ENCODE data around the gene ZBTB9. TPM values are rescaled to one million over a fixed set of nuclear protein-coding genes. Genes with fewer than 3 reads are reported as not detected.

The ZBTB9 gene
- total RNA-seq, 1 donor from 2014 or later: 5.2 TPM

DNA sequence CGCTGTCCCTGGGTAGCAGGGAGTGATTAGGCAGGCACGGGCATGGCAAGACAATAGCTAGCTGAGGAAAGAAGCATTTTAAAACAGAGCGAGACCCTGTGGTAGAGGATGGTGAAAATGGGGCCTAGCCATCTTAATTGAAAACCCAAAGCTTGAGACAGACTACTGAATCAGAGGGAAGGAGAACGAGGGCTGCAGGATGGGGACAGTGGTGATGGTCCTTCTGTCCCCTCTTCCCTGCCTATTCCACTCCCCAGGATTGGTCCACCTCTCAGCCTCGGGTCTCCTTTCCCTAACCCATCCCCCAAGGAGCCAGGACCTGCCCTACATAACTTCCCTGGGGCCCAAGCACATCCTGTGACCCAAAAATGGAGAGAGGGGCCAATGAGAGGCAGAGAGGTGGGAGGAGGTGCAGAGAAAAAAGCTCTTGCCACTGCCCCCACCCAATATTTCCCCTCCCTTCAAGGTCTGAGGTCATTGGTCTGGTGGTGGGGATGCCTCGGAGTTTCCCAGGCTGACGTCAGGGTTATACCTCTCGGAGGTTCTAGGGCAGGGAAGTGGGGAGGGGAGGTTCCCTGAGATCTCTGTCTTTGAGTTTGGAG lies 35.6 kb upstream of the ZBTB9 start:
- DNase-seq (ENCODE audit: low read depth): no peak

DNA sequence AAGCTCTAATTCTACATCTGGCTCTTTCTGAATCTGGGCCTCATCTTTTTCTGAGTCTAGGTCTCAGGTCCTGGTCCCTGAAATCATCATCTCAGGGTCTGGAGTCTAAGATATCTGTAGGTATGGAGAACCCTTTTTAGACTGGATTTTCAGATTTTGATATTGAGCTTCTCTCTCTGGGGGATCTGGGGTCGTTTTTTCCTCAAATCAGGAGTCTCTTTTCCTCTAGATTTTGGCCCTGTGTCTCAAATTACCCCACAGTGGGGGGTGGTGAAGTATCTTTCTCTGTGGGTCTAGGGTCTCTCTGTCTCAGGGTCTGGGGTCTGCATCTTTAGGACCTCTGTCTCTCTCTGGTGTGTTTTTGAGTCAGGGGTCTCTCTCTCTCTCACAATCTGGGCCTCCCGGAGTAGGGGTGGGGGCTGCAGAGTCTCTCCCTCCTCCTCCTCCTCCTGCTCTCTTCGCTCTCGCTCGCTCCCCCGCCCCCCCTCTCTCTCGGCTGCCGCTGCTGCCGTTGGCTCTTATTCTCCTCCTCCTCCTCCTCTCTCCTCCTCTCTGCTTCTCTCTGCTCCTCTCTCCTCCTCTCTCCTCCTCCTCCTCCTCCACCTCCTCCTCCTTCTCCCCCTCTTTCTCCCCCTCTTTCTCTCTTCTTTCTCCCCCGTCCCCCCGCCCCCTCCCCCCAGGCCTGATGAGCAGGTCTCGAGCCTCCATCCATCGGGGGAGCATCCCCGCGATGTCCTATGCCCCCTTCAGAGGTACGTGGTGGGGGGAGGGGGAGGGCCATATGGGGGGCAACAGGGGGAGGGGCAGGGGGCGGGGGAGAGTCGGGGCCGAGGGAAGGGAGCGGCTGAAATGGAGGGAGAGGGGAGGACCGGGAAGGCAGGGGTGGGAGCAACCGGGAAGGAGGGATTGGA lies 34.5 kb upstream of the ZBTB9 start, which contains the start of gene SYNGAP1:
TSS of gene SYNGAP1 (plus strand) at position 486 of the 911 bp plus-strand sequence. CDS start at position 686, 200 bp downstream.
- DNase-seq (ENCODE audit: low read depth): peak; percentile 39

DNA sequence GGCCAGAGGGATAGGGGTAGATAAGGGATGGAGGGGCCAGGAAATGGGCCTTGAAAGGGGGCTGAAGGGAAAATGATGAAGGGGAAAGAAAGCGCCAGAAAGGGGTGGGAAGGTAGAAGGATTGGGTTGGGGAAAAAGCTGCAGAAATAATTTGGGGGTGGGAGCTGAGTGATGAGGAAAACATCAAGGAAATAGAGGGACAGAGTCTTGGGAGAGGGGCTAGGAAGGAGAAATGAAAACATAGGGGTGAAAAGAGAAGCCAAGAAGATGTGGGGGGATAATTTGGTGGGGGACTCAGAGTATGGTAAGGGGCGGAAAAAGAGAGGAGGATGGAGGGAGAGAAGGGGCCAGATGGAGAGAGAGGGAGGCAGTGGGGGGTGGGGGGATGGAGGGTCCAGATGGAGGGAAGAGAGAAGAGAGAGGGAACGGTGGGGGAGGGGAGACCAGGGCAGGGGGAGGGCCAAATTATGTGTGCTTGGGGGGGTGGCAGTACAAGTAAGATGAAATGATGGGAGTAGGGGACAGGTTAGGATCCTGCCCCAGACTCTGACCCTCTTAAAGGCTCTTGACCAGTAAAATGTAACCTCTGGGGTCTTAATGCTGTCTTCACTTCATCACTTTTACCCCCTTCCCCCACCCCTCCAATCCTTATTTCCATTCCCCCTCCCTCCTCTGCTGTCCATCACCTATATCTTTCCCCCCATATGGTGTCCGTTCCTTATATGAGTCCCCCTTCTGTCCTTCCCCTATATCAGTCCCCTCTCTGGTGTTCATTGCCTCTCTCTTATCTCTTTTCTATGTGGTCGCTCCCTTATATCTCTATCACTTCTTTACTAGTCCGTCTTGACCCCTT lies 33.7 kb upstream of the ZBTB9 start:
- no peak for DNase-seq (ENCODE audit: low read depth)

DNA sequence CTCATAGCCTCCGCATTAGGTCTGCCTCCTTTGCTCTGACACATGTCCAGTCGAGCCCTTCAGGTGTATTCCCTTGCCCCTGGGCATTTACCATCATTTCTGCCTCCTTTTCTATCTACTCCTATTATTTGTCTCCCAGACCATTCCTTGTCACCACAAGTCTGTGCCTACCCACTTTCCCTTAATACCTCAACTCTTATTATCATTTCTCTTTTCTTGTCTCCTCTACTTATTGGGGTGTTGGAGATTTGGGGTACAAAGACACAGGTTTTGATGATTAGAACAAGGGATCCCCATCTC lies 33.1 kb upstream of the ZBTB9 start:
- DNase-seq (ENCODE audit: low read depth): no peak

DNA sequence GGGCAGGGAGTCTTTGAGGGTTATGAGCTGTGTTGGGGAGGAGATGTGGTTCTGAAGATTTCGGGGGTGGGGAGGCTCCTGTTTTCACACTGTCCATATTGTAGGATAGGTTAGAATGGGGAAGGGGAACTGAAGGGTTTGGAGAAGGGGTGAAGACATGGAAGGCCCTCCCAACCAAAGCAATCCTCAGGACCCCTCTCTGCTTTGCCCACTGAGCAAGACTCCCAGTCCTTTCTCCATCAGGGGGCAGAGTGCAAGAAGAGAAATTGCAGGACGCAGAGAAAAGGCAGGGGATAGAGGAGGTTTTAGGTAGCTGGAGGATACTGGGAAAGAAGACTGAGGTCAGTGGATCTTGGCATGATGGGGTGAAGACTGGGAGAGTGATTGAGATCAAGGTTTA lies 30.6 kb upstream of the ZBTB9 start:
- no peak for DNase-seq (ENCODE audit: low read depth)

DNA sequence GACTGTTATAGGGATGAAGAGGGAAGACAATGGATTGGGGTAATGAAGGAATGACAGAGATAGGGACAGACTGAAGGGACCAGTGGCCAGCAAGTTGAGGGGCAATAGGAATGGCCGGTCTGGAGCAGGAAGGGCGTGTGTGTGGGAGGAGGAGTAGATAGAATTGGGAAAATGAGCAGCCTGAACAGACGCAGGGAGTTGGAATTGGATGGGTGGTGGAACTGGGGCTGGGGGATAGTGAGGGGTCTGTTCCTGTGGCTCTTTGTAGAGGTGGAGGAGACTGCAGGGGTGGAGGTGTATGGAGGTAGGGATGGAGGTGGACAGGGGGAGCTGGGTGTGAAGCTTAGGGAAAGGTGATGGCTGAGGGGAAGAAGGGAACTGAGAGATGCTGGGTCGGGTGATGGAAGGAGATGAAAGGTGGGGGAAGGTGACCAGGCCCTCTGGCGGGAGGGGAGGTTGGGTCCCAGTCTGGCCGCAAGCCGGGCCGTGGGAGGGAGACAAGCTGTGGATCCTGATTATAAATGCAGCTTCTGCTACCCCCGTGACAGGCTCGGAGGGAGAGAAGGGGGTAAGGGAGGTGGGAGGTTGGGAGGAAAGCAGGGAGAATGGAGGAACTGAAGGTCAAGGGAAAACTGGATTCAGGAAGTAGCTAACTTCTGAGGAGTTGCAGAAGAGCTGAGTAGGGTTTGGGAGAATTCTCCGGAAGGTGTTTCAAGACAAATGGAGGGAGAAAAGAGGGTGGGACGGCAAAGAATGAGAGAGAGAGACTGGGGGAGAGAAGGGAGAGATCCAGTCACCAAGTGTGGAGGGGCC lies 29.3 kb upstream of the ZBTB9 start:
- no peak for DNase-seq (ENCODE audit: low read depth)

DNA sequence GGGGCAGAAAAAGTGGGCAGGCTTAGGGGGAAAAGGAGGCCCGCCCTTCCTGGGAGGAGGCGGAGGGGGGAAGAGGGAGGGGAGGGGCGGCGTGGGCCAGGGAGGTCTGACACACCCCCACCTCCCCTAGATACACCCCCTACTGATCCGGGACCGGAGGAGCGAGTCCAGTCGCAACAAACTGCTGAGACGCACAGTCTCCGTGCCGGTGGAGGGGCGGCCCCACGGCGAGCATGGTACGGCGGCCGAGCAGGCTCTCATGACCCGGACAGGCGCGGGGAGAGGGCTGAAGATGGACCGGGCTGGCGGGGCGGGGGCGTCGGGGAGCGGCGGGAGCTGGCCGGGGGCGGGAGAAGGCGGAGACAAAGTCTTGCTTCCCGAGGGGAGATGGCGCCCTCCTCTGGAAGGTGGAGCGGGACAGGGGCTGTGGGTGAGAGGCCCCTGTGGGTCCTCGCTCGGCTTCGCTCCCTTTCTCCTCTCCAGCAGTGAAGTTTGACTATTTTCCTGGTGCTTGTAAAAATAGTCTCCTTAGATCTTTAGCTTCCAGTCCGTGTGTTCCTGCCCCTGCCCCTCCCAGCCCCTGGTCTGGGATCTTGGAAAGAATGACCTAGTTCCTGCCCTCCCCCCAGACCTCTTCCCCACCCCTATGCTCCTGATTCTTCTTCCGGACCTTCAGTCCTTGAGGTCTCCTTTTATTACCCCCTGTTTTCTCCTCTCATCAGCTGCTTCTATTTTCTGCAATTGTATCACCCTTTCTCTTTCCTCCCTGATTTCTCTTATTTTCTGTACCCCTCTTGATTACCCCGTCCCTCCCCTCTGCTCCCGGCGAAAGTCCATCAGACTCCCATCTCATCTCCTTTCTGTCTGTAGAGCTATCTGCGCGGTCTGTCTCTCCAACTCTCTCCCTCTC lies 28.5 kb upstream of the ZBTB9 start:
- peak; percentile 85 for DNase-seq (ENCODE audit: low read depth)

DNA sequence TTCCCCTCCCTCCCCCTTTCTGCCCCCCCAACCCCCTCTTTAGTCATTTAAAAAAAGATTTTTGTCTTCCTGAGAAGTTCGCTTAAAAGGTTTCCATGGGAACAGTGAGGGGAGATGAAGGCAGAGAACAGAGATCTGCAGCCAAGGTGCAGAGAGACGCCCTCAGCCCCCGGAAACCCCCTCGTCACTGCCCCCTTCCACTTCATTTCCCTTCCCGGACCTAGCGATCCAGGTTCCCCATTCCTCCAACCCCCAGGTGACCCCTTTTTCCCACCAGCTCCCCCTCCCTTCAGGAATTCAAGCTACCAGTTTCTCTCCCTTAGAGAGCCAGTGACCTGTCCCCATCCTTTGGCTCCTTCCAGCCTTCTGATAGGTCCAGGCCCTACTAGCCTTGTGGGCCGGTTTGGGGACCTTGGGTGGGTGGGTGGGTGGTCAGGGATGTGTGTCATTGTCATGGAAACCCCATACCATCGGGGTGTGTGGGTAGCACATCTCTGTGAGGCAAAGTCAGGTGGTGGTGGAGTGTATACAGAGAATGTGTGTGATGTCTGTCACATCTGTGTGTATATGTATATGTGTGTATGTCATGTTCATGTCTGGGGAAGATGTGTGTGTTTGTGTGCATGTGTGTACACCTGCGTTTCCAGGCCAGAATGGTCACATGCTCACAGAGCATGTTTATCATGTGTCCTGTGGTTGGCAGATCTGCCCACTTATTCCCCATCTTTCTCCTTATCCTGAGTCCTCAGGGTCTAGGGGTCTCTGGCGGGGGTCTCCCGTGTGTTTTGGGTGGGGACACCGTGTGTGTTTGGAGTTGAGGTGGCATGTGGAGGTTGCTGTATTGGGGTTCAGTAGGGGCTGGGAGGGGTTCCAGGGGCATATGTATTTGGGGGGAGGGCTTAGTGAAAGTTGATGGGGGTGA lies 27.5 kb upstream of the ZBTB9 start:
- DNase-seq (ENCODE audit: low read depth): no peak

DNA sequence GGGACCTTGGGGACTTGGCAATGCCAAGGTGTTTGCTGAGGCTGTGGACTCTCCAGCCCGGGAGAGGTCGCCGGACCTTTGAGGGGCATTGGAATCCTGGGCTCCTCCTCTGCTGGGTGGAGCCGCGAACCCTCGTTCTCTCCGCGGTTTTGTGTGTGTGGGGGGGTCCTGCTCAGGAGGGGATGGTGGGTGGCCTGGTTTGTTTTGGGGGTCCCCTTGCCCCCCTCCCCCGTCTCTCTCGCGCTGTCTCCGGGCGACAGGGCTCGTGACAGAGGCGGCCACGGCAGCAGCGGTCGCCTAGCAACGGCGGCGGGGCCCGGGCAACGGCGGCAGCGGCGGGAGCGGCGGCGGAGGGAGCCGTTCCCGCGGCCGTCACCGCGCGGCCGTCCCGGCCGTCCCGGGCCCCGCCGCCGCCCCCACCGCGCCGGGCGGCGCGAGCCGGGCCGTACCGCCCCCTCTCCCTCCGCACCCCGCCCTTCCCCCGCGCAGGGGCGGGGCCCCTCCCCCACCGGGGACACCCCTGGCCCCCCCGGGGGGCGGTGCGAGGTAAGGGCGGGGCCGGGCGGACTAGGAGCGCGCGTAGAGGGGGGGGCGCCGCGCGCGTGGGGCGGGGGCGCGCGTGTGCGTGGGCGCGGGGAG lies 26.7 kb upstream of the ZBTB9 start:
- DNase-seq (ENCODE audit: low read depth): peak; percentile 34

DNA sequence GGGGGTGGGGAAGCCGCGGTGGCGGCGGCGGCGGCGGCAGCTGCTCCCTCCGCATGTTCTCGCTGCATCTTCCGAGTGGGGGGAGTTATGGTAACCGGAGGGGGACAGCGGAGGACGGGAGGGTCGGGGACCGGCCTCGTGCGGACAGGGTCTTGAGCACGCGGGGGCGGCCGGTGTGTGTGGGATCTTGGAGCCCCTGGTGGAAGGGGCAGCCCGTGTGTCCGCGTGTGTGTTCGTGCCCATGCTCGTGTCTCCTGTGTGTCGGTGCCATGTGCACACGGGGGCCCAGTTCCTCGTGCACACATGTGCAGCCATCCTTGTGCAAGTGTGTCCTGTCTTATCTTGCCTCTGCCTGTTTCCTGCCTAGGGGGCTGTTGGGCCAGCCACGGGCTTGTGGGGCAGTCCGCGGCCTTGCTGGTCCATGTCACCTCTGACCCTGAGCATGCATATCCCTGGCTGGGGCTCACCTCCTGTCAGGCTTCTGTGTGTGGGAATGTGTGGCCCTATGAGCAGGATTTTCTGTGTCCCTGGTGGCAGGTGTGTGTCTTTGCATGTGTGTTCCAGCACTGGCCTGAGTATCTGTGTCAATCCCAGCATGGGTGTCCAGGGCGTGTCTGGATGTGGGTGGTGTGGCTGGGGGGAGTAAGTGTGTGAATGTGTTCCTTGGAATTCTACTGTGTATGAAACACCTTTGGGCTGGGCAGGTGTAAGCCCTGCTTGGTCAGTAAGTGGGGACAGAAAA lies 26.0 kb upstream of the ZBTB9 start:
- DNase-seq (ENCODE audit: low read depth): peak; percentile 20

DNA sequence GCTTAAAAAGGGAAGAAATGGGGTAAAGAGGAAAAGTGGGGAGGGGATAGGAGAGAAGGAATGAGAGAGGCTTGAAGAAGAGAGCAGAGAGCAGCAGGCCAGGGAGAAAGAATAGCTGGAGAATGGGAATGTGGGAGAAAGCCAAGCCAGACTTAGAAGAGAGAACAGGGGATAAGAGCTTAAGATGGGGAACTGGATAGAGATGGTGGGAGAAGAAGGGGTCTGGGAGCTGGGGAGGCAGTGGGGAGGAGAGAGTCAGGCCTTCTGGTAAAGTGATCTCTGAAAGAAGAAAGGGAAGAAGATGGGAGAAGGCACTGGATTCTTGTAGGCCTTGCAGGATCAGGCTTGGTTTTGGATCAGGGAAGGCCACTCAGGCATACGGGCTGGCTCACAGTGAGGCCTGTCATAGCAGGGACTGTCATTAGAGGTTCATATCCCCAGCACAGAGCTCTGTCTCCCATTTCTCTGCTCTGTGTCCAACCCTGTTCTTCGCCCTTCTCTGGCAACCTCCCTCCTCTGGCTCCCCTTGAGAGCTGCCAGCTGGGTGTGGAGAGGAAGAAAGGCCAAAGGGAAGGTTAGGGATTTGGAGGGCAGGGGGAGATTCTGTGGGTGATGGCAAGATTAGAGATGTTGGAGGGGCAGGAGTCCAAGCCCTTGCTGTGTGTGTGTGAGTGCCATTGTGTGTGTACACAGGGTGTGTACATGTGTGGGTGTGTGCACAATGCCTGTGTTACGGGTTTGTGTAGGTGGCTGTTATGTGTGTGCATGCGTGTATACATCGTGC lies 25.2 kb upstream of the ZBTB9 start:
- no peak for DNase-seq (ENCODE audit: low read depth)

DNA sequence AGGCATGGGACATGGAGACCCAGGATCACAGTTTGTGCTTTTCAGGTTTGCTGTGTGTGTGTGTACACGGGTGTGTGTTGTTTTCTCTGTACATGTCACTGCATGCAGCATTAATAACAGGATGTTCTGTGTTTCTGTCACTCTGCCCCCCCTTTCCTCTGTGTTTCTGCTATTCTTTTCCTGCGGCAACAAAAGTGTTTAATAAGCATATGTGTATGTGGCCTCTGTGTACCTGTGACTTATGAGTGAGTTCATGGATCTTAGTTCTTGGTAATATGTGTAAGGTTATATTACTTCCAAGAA lies 24.7 kb upstream of the ZBTB9 start:
- DNase-seq (ENCODE audit: low read depth): no peak

DNA sequence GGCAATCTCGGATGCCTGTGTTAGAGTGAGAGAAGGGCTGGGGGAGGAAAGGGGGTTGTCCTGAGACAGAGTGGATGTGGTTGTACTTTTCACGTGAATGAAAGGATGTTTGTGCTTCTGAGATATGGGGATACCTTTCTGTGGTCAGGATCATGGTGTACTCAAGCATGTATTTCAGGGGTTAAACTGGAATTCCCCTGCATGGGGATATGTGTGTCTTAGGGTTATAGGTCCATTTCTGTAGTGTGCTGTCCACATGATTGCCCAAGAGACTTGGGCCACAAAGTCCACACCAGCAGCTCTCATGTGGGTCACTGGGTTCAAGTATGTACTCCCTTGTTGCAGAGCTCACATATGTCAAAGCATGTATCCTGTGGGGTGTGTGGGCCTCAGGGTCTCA lies 24.0 kb upstream of the ZBTB9 start:
- DNase-seq (ENCODE audit: low read depth): no peak

DNA sequence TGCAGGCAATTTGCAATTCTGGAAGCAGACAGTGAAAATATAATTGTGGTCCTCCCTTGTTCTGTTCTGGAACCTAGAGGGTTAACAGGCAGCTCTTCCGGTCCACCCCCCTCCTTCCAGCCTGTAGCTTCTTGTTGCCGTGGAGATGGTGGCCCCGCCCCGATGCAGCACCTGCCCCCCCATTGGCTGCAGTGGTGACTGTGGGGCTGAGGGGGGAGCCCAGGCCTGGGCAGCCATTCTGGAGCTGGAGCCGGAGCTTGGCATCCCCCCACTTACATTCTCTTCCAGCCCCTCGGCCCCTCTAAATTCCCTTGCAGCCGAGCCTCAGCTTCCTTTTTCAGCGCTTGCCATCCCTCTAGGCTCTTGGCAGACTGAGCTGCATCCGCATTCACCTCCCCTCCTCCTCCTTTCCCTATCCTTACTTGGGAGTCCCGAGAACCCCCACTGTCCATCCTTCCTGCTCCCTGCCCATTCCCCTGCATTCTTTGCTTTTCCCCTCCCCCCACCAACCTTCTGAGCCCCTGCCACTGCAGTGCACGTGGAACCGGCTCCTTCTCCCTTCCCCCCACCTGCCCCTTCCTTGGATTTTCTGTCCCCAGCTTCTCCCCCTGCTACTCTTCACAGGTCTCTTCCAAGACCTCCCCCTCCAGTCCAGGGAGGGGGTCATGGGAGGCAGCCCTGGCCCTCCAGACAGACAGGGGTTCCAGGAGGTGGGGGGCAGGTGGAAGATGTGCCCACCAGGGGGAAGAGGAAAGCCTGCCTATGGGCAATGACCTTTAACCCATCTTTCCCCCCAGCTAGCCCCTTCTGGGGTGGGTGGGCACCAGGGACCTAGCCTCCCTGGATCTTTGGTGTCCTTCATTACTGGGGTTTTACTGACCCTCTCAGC lies 23.1 kb upstream of the ZBTB9 start:
- no peak for DNase-seq (ENCODE audit: low read depth)

DNA sequence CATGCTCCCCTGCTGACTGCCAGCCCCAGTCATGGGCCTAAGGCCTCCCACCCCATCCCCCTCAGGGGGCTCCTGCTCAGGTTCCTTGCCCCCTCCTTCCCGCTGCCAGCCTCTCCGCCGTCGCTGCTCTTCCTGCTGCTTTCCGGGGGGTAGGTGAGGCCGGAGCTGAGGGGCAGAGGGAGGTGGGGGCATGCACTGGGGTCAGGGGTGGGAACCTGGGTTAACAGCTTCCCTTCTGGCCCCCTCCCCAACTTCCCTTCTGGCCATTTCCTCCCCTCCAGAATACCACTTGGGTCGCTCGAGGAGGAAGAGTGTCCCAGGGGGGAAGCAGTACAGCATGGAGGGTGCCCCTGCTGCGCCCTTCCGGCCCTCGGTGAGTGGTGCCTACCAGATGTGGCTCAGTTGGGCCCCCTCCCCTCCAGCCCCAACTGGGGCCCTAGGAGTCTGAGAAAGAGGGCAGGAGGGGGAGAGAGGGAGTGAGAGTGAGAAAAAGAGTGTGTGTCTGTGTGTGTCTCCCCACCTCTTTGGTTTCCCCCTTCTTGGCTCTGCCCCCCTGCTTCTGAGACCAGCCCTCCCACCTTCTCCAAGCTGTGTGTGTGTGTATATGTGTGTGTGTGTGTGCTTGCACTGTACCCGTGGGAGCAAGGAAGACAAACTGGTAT lies 22.4 kb upstream of the ZBTB9 start:
- DNase-seq (ENCODE audit: low read depth): no peak

DNA sequence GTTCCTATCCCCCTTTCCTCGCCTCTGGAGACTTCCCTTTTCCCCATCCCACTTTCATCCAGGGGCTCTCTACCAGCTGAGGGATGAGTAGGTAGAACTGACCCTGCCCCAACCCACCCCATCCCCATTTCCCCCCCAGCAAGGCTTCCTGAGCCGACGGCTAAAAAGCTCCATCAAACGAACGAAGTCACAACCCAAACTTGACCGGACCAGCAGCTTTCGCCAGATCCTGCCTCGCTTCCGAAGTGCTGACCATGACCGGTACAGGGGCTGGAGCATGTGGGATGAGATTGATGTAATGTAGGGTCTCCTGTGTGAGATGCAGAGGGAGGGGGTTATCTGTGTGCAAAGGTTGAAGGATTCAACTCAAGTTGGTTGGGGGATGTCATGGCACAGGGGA lies 21.8 kb upstream of the ZBTB9 start:
- no peak for DNase-seq (ENCODE audit: low read depth)

Data from myocyte (in vitro differentiated cells).